GM12891 (cell line): Measurements from ENCODE around the gene KLHL20.
"Not testable (repeated sequence)": the region's sequence is repeated elsewhere in the genome, so short reads cannot be mapped to it uniquely, and the experiment has no call there.

Experiments used
- DNase-seq: peaks from one replicate; pipeline ENCODE4 v3.0.0; 2011; ENCODE audit warnings: low spot score; ENCODE audit not compliant: insufficient read length
- FAIRE-seq: peaks from 2 replicates; lab custom pipeline; 2011; peaks lifted over from hg19 to GRCh38; lab: Jason Lieb, UNC
- PAX5 ChIP-seq: IDR thresholded peaks from 2 replicates; pipeline ENCODE4 v1.6.1; 2011; ENCODE audit warnings: low read length, moderate library complexity, mild to moderate bottlenecking; ENCODE audit not compliant: insufficient read depth, severe bottlenecking
- POLR2A ChIP-seq: IDR thresholded peaks from 2 replicates; pipeline ENCODE4 v1.6.1; 2011; ENCODE audit warnings: low read depth, low read length, control low read depth
- POLR2AphosphoS5 ChIP-seq: IDR thresholded peaks from 2 replicates; pipeline ENCODE4 v1.6.1; 2011; ENCODE audit warnings: low read depth, low read length, control low read depth
- POU2F2 ChIP-seq: IDR thresholded peaks from 2 replicates; pipeline ENCODE4 v1.6.1; 2011; ENCODE audit warnings: low read depth, mild to moderate bottlenecking, control low read depth, low read length, moderate library complexity
- SPI1 ChIP-seq: IDR thresholded peaks from 2 replicates; pipeline ENCODE4 v1.6.1; 2011; ENCODE audit warnings: low read depth, low read length, control low read depth
- TAF1 ChIP-seq: IDR thresholded peaks from 2 replicates; pipeline ENCODE4 v1.6.1; 2011; ENCODE audit warnings: low read depth, low read length, control low read depth

The KLHL20 gene

DNA sequence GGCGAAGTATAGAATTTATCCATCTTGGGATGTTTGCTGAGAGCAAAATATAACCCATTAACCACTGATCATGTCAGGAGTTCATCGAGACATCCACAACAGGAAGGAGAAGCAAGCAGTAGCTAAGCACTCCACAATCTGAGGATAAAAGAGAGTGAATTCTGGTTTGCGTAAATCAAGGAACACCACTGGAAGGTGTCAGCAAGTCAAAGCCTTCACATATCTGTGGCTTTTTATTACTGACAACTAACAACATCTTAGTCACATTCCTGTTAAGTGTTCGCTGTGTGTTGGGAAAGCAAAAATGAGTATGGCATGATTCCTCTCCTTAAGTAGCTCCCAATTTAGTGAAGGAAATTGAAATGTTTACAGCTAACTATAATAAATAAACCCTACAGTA is 65.2 kb downstream of the KLHL20 start:
- no peak for TF ChIP-seq POLR2AphosphoS5
- TF ChIP-seq POLR2A: no peak
- no peak for TF ChIP-seq TAF1
- no peak for TF ChIP-seq SPI1
- no peak for TF ChIP-seq PAX5
- no peak for TF ChIP-seq POU2F2
- peak; percentile 47 for FAIRE-seq

DNA sequence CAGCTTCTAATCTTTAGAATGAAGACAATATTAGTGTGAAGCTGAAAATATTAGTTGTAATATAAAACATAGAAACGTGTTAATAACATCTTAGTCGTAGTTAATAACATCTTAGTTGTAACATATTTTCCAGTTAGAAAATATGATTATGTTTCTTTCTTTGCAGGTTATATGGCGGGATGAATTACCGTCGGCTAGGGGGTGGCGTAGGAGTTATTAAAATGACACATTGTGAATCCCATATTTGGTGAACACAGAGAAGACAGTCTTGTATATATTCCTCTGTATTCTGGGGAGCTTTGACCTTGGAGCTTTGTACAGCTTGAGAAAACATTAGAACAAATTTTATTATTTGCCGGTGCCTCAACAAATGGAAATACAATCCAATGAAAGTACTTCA is 70.2 kb downstream of the KLHL20 start:
- FAIRE-seq (no peak), DNase-seq (no peak)
- TF ChIP-seq PAX5: no peak
- no peak for TF ChIP-seq POLR2A
- TF ChIP-seq POLR2AphosphoS5: no peak
- TF ChIP-seq SPI1: no peak

More for the DNA sequence above, 65.2 kb downstream of the KLHL20 start:
- no peak for DNase-seq

DNA sequence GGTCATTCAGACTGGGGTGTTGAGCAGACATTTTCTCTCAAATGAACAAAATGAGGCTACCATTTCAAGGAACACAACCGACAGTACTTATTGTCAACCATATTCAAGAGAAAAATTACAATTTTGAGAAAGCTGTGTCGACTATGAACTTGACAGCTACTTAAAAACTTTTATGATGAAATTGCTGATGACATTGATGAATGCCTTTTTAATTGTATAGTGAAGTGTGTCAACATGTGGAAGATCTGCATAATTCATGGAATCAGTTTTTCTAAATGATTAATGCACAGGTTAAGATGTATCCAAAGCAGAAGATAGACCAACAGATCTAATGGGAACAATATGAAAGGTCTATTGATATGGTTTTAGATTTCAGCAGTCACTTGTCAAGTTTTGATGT is 75.1 kb downstream of the KLHL20 start:
- DNase-seq: no peak
- no peak for FAIRE-seq
- TF ChIP-seq POLR2A (no peak), POU2F2 (no peak), PAX5 (no peak), SPI1 (no peak)

DNA sequence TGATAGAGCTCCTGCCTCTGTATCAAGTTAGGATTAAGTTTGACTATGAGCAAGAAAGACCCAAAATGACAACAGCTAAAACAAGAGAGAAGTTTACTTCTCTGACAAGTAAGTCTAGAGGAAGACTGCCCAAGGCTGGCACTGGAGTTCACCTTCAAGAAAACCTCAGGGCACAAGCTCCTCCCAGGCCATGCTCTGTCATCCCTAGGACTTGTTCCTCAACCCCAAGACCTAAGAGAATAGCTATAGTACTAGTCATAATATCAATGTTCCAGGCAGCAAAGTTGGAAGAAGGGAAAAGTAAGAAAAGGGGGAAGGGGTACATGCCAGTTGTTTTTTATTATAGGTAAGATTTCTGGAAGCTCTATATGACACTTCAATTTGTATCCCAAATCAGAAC is 83.3 kb downstream of the KLHL20 start:
- TF ChIP-seq POLR2AphosphoS5: no peak
- TF ChIP-seq PAX5: no peak
- no peak for TF ChIP-seq POU2F2
- no peak for TF ChIP-seq POLR2A
- TF ChIP-seq SPI1: no peak
- TF ChIP-seq TAF1: no peak
- no peak for FAIRE-seq
- no peak for DNase-seq

DNA sequence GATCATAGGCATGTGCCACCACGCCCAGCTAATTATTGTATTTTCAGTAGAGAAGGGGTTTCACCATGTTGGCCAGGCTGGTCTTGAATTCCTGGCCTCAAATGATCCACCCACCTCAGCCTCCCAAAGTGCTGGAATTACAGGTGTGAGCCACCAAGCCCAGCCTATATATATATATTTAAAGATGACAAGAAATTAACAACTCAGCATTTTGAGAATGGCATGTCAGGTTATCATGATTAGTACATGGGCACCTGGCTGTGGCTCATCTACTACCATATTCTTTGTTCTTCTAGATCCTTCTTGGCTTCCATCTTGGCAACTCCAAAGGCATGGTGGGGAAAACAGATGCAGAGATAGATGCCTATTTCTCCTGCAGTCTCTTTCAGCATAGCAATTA is 85.2 kb downstream of the KLHL20 start:
- DNase-seq, FAIRE-seq: not testable (repeated sequence)

DNA sequence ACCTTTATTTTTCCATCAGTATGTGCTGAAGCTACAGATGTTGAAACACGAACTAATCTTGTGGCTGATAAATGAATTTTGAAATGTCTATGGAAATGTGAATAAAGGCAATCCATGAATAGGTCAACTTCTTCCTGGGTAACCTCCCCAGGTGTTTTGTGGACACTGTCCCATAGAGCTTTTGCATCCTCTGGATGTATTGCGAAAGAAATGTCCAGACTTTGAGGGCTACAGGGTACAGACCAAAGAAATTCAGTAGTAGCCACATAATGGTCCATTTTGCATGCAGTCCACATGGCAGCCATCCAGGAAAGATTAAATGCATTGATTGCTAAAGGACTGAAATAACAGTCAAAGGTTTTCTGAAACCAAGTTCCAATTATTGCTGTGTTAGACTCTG is 88.2 kb downstream of the KLHL20 start:
- DNase-seq: no peak
- no peak for FAIRE-seq
- TF ChIP-seq SPI1 (no peak), POLR2A (no peak), PAX5 (no peak), POLR2AphosphoS5 (no peak), TAF1 (no peak), POU2F2 (no peak)

DNA sequence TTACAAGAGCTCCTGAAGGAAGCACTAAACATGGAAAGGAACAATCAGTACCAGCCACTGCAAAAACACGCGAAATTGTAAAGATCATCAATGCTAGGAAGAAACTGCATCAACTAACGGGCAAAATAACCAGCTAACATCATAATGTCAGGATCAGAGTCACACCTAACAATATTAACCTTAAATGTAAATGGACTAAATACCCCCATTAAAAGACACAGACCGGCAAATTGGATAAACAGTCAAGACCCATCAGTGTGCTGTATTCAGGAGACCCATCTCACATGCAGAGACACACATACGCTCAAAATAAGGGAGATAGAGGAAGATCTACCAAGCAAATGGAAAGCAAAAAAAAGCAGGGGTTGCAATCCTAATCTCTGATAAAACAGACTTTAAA is 98.9 kb downstream of the KLHL20 start:
- FAIRE-seq, DNase-seq: not testable (repeated sequence)

DNA sequence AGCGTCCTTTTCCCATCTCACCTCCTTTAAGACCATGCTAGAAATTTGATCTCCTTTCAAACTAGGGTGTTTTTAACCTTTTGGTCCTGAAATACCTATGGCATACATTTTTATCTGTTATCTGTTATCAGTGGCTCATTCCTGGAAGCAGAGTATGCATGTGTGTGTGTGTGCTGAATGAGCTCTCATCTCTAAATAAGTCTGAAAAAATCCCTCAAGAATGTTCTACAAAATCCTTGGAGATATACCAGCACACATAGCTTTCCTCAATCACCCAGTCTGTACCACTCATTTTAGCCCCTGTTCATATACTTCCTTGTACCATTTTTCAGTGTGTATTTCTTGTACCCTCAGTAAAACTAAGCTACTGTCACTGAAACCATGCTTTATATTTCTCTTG is 103.7 kb downstream of the KLHL20 start:
- TF ChIP-seq SPI1 (no peak), TAF1 (no peak), POLR2A (no peak), POLR2AphosphoS5 (no peak), PAX5 (no peak), POU2F2 (no peak)
- DNase-seq: no peak
- no peak for FAIRE-seq

DNA sequence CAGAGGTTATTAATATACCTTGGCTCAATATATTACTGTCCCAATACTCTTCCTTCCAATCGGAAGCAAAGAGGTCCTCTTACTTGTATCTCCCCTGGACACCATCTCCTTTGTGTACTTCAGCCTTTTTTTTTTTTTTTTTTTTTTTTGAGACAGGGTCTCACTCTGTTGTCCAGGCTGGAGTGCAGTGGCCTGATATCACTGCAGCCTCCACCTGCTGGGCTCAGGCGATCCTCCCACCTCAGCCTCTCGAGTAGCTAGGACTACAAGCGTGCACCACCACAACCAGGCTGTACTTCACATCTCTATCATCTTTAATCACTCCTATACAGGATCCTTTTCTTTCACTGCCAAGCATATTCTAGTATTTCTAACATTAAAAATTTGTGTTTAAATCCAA is 106.9 kb downstream of the KLHL20 start:
- DNase-seq (no peak), FAIRE-seq (no peak)
- TF ChIP-seq POLR2A (no peak), POLR2AphosphoS5 (no peak), POU2F2 (no peak), PAX5 (no peak), SPI1 (no peak), TAF1 (no peak)

DNA sequence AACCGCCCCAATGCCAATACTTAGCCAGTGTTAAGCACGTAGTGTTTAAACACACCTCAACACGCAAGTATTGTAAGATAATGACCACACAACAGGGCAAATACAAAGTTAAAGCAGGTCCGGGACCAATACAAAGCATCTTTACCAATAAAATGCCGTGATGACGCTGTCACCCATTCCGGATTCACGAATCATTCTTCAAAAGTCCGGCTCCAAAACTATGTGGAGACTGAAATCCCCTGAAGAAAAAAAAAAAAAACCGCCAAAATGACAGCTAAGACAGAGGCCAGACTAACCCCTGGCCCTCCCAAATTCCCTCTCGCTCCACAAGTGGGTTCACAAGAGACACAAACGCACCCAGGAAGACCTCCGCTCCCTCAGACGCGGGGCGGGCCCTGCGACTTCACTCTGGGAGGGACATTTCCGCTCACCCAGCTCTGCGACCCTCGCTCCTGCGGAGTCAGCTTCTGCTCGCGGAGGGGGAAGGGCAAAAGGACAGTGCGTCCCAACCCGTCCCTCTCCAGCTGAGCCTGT is 109.1 kb downstream of the KLHL20 start:
- DNase-seq (no peak), FAIRE-seq (peak; percentile 61)
- TF ChIP-seq PAX5: no peak
- no peak for TF ChIP-seq SPI1
- 0 out of 2 replicates have a peak, but pooled peaks have one; percentile 24 for TF ChIP-seq POLR2A
- TF ChIP-seq TAF1: peak; percentile 0; the same call in 1 of the 2 replicates
- no peak for TF ChIP-seq POU2F2
- no peak; the same call in 1 of the 2 replicates for TF ChIP-seq POLR2AphosphoS5

DNA sequence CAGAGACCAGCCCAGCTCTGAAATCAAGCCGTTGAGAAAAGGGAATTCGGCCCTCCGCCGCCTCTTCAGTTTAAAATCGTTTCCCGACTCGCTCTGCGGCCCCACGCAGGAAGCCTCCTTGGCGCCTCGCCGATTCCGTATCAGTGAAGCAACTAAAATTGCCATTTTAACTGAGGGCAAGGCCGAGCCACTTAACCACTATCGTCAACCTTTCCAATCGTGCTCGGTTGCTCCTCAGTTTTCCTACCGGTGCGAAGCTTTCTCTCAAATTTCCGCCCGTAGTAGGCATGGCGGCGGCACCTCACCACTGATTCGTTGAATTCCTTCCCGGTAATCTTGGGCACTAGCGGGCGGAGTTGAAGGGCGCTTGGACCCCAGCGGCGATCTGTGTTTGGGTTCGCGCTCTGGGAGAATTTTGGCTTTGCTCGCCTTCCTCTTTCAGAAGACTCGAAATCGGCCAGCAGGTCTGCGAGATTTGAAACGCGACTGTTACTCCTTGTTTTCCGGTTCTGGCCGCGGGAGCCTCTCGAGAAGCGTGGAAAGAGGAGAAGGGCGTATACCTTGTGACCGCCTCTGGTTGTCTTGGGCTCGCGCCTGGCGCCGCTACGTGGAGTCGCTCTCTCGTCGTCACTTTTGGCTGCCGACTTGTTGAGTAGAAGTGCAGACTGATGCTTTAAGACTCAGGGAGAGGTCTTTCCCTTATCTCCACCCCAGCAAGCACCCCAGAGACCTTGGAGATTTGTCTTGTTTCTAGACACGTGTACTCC is 109.7 kb downstream of the KLHL20 start, which contains the start of the genes CENPL and DARS2:
Gene CENPL, minus strand, starts transcription at position 569 of the 767 bp plus-strand sequence. CDS start 13,584 bp downstream, outside the sequence.
Gene DARS2, plus strand, starts transcription at position 359 of the 767 bp plus-strand sequence. CDS start 557 bp downstream, outside the sequence.
- DNase-seq (peak; percentile 61), FAIRE-seq (peak; percentile 90)
- TF ChIP-seq TAF1: peak; percentile 75
- TF ChIP-seq POU2F2: peak; percentile 65
- TF ChIP-seq PAX5: no peak
- peak; percentile 79 for TF ChIP-seq POLR2A
- TF ChIP-seq POLR2AphosphoS5: peak; percentile 76; the same call in 1 of the 2 replicates
- TF ChIP-seq SPI1: no peak
